H9 (cell line): ENCODE data around the gene IQCK. TPM values are rescaled to one million over a fixed set of nuclear protein-coding genes. Genes with fewer than 3 reads are reported as not detected.

ENCODE experiments used
- DNase-seq: peaks from one replicate; pipeline ENCODE4 v3.0.0-alpha.2; 2017
- H2AFZ ChIP-seq: one replicate; pipeline ENCODE4 v1.6.1; 2013; ENCODE audit warnings: mild to moderate bottlenecking, low read length, control low read depth, moderate library complexity
- H2AK5ac ChIP-seq: 2 replicates; pipeline ENCODE4 v1.6.1; 2013; ENCODE audit warnings: low read length, control low read depth, mixed read lengths; ENCODE audit not compliant: insufficient read length
- H2BK120ac ChIP-seq: one replicate; pipeline ENCODE4 v1.6.1; 2013; ENCODE audit warnings: low read depth, mild to moderate bottlenecking, low read length, control low read depth, inconsistent platforms; ENCODE audit not compliant: poor library complexity, severe bottlenecking
- H2BK12ac ChIP-seq: 2 replicates; pipeline ENCODE4 v1.6.1; 2013; ENCODE audit warnings: low read length, control low read depth, mixed read lengths, low read depth; ENCODE audit not compliant: insufficient read length
- H2BK15ac ChIP-seq: 2 replicates; pipeline ENCODE4 v1.6.1; 2013; ENCODE audit warnings: low read depth, low read length, control low read depth
- H2BK20ac ChIP-seq: one replicate; pipeline ENCODE4 v1.6.1; 2013; ENCODE audit warnings: low read depth, mild to moderate bottlenecking, low read length, control low read depth, inconsistent platforms; ENCODE audit not compliant: poor library complexity, severe bottlenecking
- H2BK5ac ChIP-seq: 2 replicates; pipeline ENCODE4 v1.6.1; 2013; ENCODE audit warnings: low read length, control low read depth, mixed read lengths; ENCODE audit not compliant: insufficient read length
- H3K14ac ChIP-seq: 2 replicates; pipeline ENCODE4 v1.6.1; 2013; ENCODE audit warnings: low read length, control low read depth; ENCODE audit not compliant: insufficient read depth
- H3K18ac ChIP-seq: 2 replicates; pipeline ENCODE4 v1.6.1; 2013; ENCODE audit warnings: low read depth, mild to moderate bottlenecking, mixed read lengths, low read length, control low read depth; ENCODE audit not compliant: insufficient read length
- H3K23ac ChIP-seq: 2 replicates; pipeline ENCODE4 v1.6.1; 2013; ENCODE audit warnings: low read length, control low read depth, mixed read lengths, low read depth; ENCODE audit not compliant: insufficient read length
- H3K23me2 ChIP-seq: 2 replicates; pipeline ENCODE4 v1.6.1; 2013; ENCODE audit warnings: low read depth, mild to moderate bottlenecking, mixed read lengths, low read length, control low read depth; ENCODE audit not compliant: insufficient read length, poor library complexity, severe bottlenecking
- H3K27ac ChIP-seq: 2 replicates; pipeline ENCODE4 v1.5.1; 2013; ENCODE audit warnings: low read length, control low read depth, mixed read lengths, low read depth; ENCODE audit not compliant: insufficient read length
- H3K27me3 ChIP-seq: 2 replicates; pipeline ENCODE4 v1.6.1; 2013; ENCODE audit warnings: low read length, control low read depth, inconsistent platforms; ENCODE audit not compliant: insufficient read depth
- H3K4ac ChIP-seq: 2 replicates; pipeline ENCODE4 v1.6.1; 2013; ENCODE audit warnings: low read depth, mild to moderate bottlenecking, control low read depth, inconsistent platforms, low read length, moderate library complexity
- H3K4me1 ChIP-seq: 2 replicates; pipeline ENCODE4 v1.6.1; 2013; ENCODE audit warnings: low read length, control low read depth, inconsistent platforms; ENCODE audit not compliant: insufficient read depth
- H3K4me2 ChIP-seq: 2 replicates; pipeline ENCODE4 v1.6.1; 2013; ENCODE audit warnings: low read length, control low read depth, mixed read lengths; ENCODE audit not compliant: insufficient read length, insufficient read depth
- H3K56ac ChIP-seq: 2 replicates; pipeline ENCODE4 v1.6.1; 2013; ENCODE audit warnings: low read depth, mild to moderate bottlenecking, mixed read lengths, low read length, control low read depth; ENCODE audit not compliant: insufficient read length
- H3K79me1 ChIP-seq: 2 replicates; pipeline ENCODE4 v1.6.1; 2013; ENCODE audit warnings: low read depth, mild to moderate bottlenecking, moderate library complexity, low read length, control low read depth, inconsistent platforms; ENCODE audit not compliant: insufficient read depth, poor library complexity, severe bottlenecking
- H3K79me2 ChIP-seq: 2 replicates; pipeline ENCODE4 v1.6.1; 2013; ENCODE audit warnings: low read length, control low read depth, inconsistent platforms; ENCODE audit not compliant: insufficient read depth
- H3K9ac ChIP-seq: 2 replicates; pipeline ENCODE4 v1.6.1; 2013; ENCODE audit warnings: low read length, control low read depth, mixed read lengths; ENCODE audit not compliant: insufficient read length; ENCODE audit errors: extremely low read depth
- H3K9me3 ChIP-seq: one replicate; pipeline ENCODE4 v1.6.1; 2013; ENCODE audit warnings: low read depth, low read length, inconsistent platforms; ENCODE audit not compliant: control insufficient read depth
- H3T11ph ChIP-seq: one replicate; pipeline ENCODE4 v1.6.1; 2013; ENCODE audit warnings: mild to moderate bottlenecking, low read length, control low read depth, inconsistent platforms
- H4K20me1 ChIP-seq: one replicate; pipeline ENCODE4 v1.6.1; 2013; ENCODE audit not compliant: control insufficient read depth, insufficient read length, insufficient read depth
- H4K5ac ChIP-seq: 2 replicates; pipeline ENCODE4 v1.6.1; 2013; ENCODE audit warnings: low read depth, mild to moderate bottlenecking, mixed read lengths, low read length, control low read depth; ENCODE audit not compliant: insufficient read length
- H4K8ac ChIP-seq: replicated peaks from 2 replicates; pipeline ENCODE4 v1.6.1; 2013; ENCODE audit warnings: low read length, control low read depth, mixed read lengths, low read depth; ENCODE audit not compliant: insufficient read length
- H4K91ac ChIP-seq: 2 replicates; pipeline ENCODE4 v1.6.1; 2013; ENCODE audit warnings: low read depth, mild to moderate bottlenecking, moderate library complexity, mixed read lengths, low read length, control low read depth; ENCODE audit not compliant: insufficient read length
- H3K27ac Mint-ChIP-seq, 3 experiments: 2 replicates in 2 of 3; 3 replicates in 1 of 3; pipeline ENCODE4 v1.8.0; 2020 to 2021; ENCODE audit warnings: mixed read lengths in 3 of 3, mild to moderate bottlenecking in 1 of 3, moderate library complexity in 1 of 3
- H3K27me3 Mint-ChIP-seq: 2 replicates; pipeline ENCODE4 v1.8.0; 2021; ENCODE audit warnings: low read depth, mild to moderate bottlenecking, moderate library complexity, mixed read lengths
- H3K36me3 Mint-ChIP-seq, 3 experiments: 2 replicates in 2 of 3; 3 replicates in 1 of 3; pipeline ENCODE4 v1.8.0; 2020 to 2021; ENCODE audit warnings: low read depth in 3 of 3, mixed read lengths in 3 of 3; ENCODE audit not compliant: insufficient read depth in 1 of 3
- H3K4me1 Mint-ChIP-seq, 2 experiments: 2 replicates each; pipeline ENCODE4 v1.8.0; 2020; ENCODE audit warnings: mixed read lengths in 2 of 2
- H3K4me3 Mint-ChIP-seq, 2 experiments: 2 replicates in 1 of 2; 3 replicates in 1 of 2; pipeline ENCODE4 v1.8.0; 2020 to 2021; ENCODE audit warnings: mild to moderate bottlenecking in 2 of 2, mixed read lengths in 2 of 2, moderate library complexity in 1 of 2
- H3K9me3 Mint-ChIP-seq, 2 experiments: 2 replicates in 1 of 2; 3 replicates in 1 of 2; pipeline ENCODE4 v1.8.0; 2020; ENCODE audit warnings: mild to moderate bottlenecking in 2 of 2, mixed read lengths in 2 of 2, moderate library complexity in 1 of 2
- CTCF ChIP-seq: fragments of 200-600 bp; sonication (generic); conservative IDR thresholded peaks from 3 replicates; pipeline ENCODE4 v1.8.0; 2021; ENCODE audit warnings: antibody characterized with exemption, mild to moderate bottlenecking
- WGBS: extraction: QIAGEN DNeasy Blood & Tissue Kit; methylation state at CpG from one replicate; pipeline ENCODE4 v1.1.7; 2013; ENCODE audit warnings: missing lambda C conversion rate, low lambda C conversion rate, mixed read lengths; ENCODE audit not compliant: insufficient read length; ENCODE audit errors: extremely low coverage; 5-methylcytosine and 5-hydroxymethylcytosine counted together
- total RNA-seq: library from RNA; stranded (reverse); gene quantifications from 2 replicates; pipeline ENCODE4 v1.2.1, GENCODE V29; 2021

Gene IQCK
- total RNA-seq, 1 experiment from 2014 or later: 9.0 TPM

GRCh38 chr16:19776565-19776964 is 58.5 kb downstream of the IQCK start:
- Mint-ChIP-seq H3K4me3 (no peak overlapping the region), H3K36me3 (no peaks in the 10 kb centered on the region; a peak in 1 of 7 replicates), H3K9me3 (no peaks in the 10 kb centered on the region), H3K4me1 (peaks cover 16 to 17% of the 10 kb centered on the region in 2 experiments), H3K27me3 (no peaks in the 10 kb centered on the region), H3K27ac (no peak overlapping the region)
- no peak overlapping the region for H3K9ac ChIP-seq
- H3K4ac ChIP-seq: no peak overlapping the region
- H3K56ac ChIP-seq: no peak overlapping the region
- H3K23me2 ChIP-seq: no peaks in the 10 kb centered on the region
- no peak overlapping the region for H4K8ac ChIP-seq
- no peak overlapping the region for H2BK5ac ChIP-seq
- H3K9me3 ChIP-seq: no peaks in the 10 kb centered on the region
- no peaks in the 10 kb centered on the region for H3K79me1 ChIP-seq
- TF ChIP-seq CTCF: no peak
- no peak overlapping the region for H3K27ac ChIP-seq
- no peak overlapping the region for H2BK15ac ChIP-seq
- no peak overlapping the region for H3T11ph ChIP-seq
- no peaks in the 10 kb centered on the region for H4K20me1 ChIP-seq
- H3K4me1 ChIP-seq: no peaks in the 10 kb centered on the region
- no peak overlapping the region for H3K4me2 ChIP-seq
- H3K18ac ChIP-seq: no peak overlapping the region
- H3K27me3 ChIP-seq: no peaks in the 10 kb centered on the region
- no peak overlapping the region for H2BK12ac ChIP-seq
- DNase-seq: no peak
- no peak overlapping the region for H4K5ac ChIP-seq
- no peak overlapping the region for H3K23ac ChIP-seq
- no peak overlapping the region for H3K14ac ChIP-seq
- no peak overlapping the region for H2AFZ ChIP-seq
- no peak overlapping the region for H4K91ac ChIP-seq
- WGBS: no CpG with 5 or more reads among the region's 12 CpGs
- H2BK120ac ChIP-seq: no peak overlapping the region
- H2AK5ac ChIP-seq: no peak overlapping the region
- no peak overlapping the region for H2BK20ac ChIP-seq
- no peaks in the 10 kb centered on the region for H3K79me2 ChIP-seq
